AG10803 (cell line): ENCODE measurements around the gene SSBP4.
A peak's percentile ranks its signal among the peaks of the same experiment; 100 is the strongest.
"Not testable (repeated sequence)": the region's sequence is repeated elsewhere in the genome, so short reads cannot be mapped to it uniquely, and the experiment has no call there.

Experiments
- DNase-seq: peaks from one replicate; pipeline ENCODE4 v3.0.0; 2010; ENCODE audit warnings: low read depth
- H3K4me3 ChIP-seq: 2 replicates; pipeline ENCODE4 v1.5.1; 2011; ENCODE audit warnings: mild to moderate bottlenecking, low read length, control low read depth
- CTCF ChIP-seq: conservative IDR thresholded peaks from 2 replicates; pipeline ENCODE4 v1.5.1; 2011; ENCODE audit warnings: mild to moderate bottlenecking, low read length, control low read depth, inconsistent platforms

SSBP4 gene

GRCh38 chr19:18419195-18419698 is at the start of gene SSBP4:
SSBP4 (plus strand) TSS chr19:18419398; CDS start chr19:18419649, 251 bp downstream.
- TF ChIP-seq CTCF, result no peak
- H3K4me3 ChIP-seq, result peak within 1 kb of the TSS; percentile 70
- DNase-seq, result peak; percentile 76

GRCh38 chr19:18373407-18373891 is 45.7 kb upstream of the SSBP4 start:
- H3K4me3 ChIP-seq, result no peak overlapping the region
- no peak for DNase-seq
- TF ChIP-seq CTCF, result no peak

GRCh38 chr19:18373892-18374629 is 45.1 kb upstream of the SSBP4 start:
- no peak for TF ChIP-seq CTCF
- peak; percentile 97 for DNase-seq
- H3K4me3 ChIP-seq, result no peak overlapping the region

- no peak overlapping the region for H3K4me3 ChIP-seq
- DNase-seq, result no peak
- no peak for TF ChIP-seq CTCF
Observed at GRCh38 chr19:18377026-18377425, 42.2 kb upstream of the SSBP4 start.

GRCh38 chr19:18379803-18380747 is 39.1 kb upstream of the SSBP4 start:
- peak; percentile 94 for DNase-seq
- TF ChIP-seq CTCF, result no peak; the same call in 1 of the 2 replicates
- no peak overlapping the region for H3K4me3 ChIP-seq

- H3K4me3 ChIP-seq, result no peak overlapping the region
- no peak for DNase-seq
- TF ChIP-seq CTCF, result no peak
Observed at GRCh38 chr19:18380843-18381242, 38.4 kb upstream of the SSBP4 start.

- DNase-seq, H3K4me3 ChIP-seq: not testable (repeated sequence)
Observed at GRCh38 chr19:18383622-18384021, 35.6 kb upstream of the SSBP4 start.
